ENCODE data around the gene VIPR2.

VIPR2 gene

GRCh38 chr7:159046300-159046699 lies 98.4 kb downstream of the VIPR2 start:
- DNase-seq (ENCODE audit: low read depth in 2 of 2) = no peak

DNA sequence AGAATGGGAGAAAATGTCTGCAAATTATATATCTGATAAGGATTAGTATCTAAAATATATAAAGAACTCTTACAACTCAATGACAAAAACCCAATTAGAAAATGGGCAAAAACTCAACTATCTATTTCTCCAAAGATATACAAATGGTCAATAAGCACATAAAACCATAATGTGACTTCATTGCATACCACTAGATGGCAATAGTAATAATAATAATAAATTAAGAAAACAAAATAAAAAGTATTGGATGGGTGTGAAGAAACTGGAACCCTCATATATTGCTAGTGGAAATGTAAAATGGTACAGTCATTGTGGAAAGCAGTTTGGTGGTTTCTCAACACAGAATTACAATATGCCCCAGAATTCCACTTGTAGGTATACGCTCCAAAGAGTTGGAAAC lies 98.8 kb downstream of the VIPR2 start:
- DNase-seq (ENCODE audit: low read depth in 2 of 2) = no peak

- DNase-seq (ENCODE audit: low read depth in 2 of 2) = no peak
These were observed 102.0 kb downstream of the VIPR2 start for GRCh38 chr7:159042581-159043101.

DNA sequence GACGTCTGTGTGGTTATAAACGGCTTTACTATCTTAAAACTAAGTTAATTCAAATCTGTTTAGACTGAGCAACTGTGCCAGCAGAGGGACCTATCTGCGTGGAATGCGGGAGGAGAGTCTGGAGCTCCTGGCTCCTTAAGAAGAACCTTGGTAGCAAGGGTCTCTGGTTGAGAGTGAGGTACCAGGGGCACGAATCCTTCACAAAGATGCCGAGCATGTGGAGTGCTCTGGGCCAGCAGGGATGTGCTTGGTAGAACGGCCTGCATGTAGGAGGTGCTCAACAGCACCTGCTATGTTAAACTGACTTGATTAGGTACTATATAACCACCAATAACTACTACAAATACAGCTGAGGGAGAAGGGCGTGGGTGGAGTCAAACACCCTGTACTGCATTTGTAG lies 102.6 kb downstream of the VIPR2 start:
- DNase-seq (ENCODE audit: low read depth in 2 of 2) = no peak

GRCh38 chr7:159040912-159041711 lies 103.6 kb downstream of the VIPR2 start:
- DNase-seq (ENCODE audit: low read depth in 2 of 2) = no peak

- DNase-seq (ENCODE audit: low read depth in 2 of 2) = no peak
These were observed 104.5 kb downstream of the VIPR2 start for GRCh38 chr7:159040146-159040545.

DNA sequence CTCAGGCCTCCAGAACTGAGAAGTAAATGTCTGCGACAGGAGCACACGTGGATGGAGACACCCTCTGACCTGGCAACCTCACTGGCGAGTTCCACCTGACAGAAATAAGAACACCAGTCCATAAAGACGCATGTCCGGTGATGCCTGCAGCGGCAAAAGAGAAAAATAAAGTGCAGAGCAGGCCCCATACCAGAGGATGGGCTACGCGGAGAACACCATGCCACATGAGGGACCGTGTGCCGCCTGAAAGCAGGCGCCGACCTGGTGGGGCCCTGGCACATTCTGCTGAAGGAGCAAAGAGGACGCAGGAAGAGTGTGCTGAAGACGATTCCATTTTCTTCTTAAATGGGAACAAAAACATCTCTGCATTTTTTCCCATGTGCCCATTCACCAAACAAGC lies 105.0 kb downstream of the VIPR2 start:
- DNase-seq (ENCODE audit: low read depth in 2 of 2) = no peak

DNA sequence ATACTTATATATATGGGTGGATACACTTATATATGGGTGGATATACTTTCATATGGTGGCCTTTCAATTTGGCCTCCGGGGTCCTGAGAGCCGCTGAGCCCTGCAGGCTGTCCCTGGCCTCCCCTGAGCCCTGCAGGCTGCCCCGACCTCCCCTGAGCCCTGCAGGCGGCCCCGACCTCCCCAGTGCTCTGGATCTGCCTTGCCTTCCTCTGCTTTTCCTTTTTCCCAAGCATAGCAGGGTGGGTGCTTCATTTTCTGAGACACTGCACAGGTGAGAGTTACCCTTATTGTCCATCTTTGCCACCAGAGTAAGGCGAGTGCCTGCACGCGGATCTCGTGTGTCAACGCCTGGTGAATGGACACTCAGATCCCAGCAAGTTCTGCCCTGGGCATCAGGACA lies 106.6 kb downstream of the VIPR2 start:
- no peak for DNase-seq (ENCODE audit: low read depth in 2 of 2)

DNA sequence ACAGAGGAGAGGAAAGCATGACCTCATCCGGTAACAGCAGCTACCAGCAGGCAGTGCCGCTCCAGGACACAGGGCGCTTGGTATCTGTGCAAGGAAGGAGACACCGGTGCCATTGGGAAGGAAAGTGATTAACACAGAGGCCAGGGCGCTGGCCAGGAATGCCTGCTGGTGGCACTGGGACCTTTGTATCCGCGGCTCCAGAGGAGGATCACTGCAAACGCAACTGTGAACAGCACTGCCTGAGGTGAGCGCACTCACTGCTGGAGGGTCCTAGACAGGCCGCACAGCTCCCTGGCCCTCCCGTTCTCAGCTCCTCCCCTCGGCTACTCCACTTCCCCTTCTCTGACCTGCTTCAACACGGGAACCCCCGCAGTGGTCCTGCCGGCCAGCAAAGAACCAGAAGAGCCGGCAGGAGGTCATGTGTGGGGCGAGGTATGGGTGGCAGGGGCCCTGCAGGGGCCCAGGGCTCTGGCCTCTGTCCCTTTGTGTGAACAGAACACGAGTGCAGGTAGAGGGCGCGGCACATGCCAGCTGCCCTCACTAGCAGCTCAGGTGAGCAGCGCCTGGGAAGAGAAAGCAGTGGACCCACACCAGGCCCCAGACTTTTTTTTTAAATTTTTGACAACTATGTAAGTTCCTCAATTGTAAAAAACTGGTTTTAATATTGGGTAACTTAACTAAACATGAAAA lies 107.6 kb downstream of the VIPR2 start:
- DNase-seq (ENCODE audit: low read depth in 2 of 2) = no peak

DNA sequence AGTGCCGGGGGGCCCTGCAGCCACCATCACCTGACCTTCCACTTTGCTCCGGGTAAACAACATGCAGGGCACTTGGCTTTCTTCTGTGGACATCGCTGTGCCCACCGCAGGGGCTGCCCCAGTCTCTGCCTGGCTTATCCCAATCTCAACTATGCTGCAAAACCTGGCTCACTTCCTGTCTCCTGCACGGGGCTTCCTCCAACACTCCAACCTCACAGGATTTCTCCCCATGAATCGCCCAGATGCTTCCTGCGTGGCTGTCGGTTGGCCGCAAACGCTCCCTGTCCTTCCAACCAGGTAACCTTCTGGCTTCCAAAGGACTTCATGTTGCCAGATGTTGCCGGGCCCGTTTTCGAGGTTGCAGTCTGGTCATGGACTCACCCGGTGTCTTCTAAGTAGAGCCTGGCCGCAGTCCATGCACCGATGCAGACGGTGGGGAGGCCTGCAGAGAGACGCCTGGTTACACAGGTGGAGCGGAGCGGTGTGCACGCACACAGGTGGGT lies 109.0 kb downstream of the VIPR2 start:
- DNase-seq (ENCODE audit: low read depth in 2 of 2) = no peak

- no peak for DNase-seq (ENCODE audit: low read depth in 2 of 2)
These were observed 109.7 kb downstream of the VIPR2 start for GRCh38 chr7:159034988-159035387.

GRCh38 chr7:159034394-159034793 lies 110.3 kb downstream of the VIPR2 start:
- no peak for DNase-seq (ENCODE audit: low read depth in 2 of 2)

DNA sequence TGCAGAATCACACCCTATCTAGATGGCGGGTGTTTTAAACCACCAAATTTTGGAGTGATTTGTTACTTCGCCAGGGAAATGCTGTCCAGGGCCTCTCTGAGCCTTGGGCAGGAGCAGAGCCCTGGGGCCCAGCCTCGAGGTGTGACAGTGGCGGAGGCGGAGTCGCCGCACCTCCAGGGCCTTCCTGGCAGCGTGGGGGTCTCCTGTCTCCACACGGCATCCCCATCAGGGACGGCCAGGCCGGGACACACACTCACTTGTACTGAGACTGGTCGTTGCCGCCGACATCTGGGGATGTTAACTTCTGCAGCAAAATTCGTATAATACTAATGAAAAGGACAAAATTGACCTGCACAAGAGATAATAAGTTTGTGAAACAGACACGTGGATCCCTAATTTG lies 110.7 kb downstream of the VIPR2 start:
- no peak for DNase-seq (ENCODE audit: low read depth in 2 of 2)

- no peak for DNase-seq (ENCODE audit: low read depth in 2 of 2)
These were observed 111.2 kb downstream of the VIPR2 start for GRCh38 chr7:159033473-159033825.

- no peak for DNase-seq (ENCODE audit: low read depth in 2 of 2)
These were observed 111.8 kb downstream of the VIPR2 start for GRCh38 chr7:159032753-159033472.

- DNase-seq (ENCODE audit: low read depth in 2 of 2) = no peak
These were observed 112.3 kb downstream of the VIPR2 start for GRCh38 chr7:159032322-159032721.

DNA sequence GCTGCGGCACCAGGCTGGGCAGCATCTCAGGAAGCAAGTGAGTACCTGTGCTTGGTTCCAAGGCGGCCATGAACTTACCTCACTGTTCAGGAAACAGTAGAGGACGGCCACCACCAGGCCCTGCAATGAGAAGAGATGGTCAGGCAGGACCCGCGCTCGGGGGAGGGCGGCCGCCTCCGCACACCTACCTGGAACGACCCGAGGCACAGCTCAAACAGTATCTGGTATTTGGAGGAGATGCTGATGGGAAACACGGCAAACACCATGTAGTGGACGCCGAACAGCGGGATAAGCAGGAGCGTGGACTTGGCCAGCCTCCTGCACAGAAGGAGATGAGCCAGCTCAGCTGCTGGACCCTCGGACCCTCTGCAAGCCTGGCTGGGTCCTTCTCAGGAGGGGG lies 112.9 kb downstream of the VIPR2 start:
- DNase-seq (ENCODE audit: low read depth in 2 of 2) = no peak

DNA sequence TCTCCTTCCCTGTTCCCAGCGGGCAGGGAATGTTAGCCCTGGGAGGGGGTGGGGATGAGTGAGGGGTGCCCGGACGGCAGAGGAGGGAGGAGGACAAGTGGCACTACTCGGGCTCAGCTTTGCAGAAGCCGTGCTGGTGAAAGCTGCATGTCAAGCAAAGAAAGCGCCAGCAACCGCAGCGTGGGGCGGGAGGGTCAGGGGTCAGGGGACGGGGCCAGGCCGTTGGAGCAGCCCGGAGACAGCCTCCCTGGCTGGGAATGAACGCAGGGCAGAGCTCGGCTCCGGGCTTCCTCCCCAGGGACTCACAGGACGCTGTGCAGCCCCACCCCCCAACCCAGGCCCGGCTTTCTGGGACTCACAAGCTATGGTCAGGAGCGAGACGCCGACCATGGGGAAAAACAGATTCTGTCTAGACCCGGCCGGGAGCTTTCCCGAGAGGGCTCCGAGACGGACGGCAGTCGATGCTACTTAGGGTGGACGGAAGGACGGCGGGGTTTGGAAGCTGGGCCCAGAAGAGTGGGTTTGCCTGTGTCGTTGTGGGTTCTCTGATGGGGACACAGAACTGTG lies 113.4 kb downstream of the VIPR2 start:
- no peak for DNase-seq (ENCODE audit: low read depth in 2 of 2)

DNA sequence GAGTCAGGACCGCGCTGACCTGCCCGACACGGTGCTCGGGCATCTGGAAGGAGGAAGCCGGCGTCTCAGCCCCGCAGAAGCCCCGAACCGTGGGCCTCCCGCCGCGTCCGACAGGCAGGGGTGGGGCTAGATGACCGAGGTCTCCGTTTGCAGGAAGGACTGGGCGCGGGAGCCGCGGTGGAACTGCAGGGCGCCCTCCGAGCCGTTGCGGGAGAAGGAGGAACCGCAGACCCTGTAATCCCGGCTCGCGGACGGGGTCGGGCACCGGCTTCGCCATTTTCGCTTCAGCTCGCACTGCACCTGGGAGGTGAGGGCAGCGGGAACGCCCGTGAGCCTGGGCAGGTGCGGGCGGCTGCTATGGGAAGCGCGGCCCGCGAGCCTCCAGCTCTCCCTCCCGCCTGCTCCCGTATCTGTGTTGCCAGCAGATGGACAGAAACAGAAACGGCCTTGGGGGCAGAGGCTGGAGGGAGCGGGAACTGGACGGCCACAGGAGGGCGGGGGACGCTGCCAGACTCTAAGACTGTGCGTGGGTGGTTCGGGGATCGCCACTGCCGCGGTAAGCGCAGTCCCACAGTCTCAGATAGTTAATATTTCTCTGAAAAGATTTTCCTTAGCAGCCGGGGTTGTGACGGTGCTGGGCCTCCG lies 114.1 kb downstream of the VIPR2 start:
- no peak for DNase-seq (ENCODE audit: low read depth in 2 of 2)

- no peak for DNase-seq (ENCODE audit: low read depth in 2 of 2)
These were observed 115.9 kb downstream of the VIPR2 start for GRCh38 chr7:159028508-159029401.

Measured in stimulated activated CD8-positive, alpha-beta memory T cell treated with anti-CD3 and anti-CD28 coated beads, Interleukin-15, amount 100 ng/mL, for 48 hours (primary cell).